Stimulated activated CD4-positive, alpha-beta T cell treated with anti-CD3 and anti-CD28 coated beads, Interleukin-2, amount 100 ng/mL, for 48 hours (primary cell): ENCODE measurements around the gene APOB.

Experiments
- DNase-seq, 2 donors: peaks; one replicate each; pipeline ENCODE4 v3.0.0-alpha.2; 2020

APOB gene

DNA sequence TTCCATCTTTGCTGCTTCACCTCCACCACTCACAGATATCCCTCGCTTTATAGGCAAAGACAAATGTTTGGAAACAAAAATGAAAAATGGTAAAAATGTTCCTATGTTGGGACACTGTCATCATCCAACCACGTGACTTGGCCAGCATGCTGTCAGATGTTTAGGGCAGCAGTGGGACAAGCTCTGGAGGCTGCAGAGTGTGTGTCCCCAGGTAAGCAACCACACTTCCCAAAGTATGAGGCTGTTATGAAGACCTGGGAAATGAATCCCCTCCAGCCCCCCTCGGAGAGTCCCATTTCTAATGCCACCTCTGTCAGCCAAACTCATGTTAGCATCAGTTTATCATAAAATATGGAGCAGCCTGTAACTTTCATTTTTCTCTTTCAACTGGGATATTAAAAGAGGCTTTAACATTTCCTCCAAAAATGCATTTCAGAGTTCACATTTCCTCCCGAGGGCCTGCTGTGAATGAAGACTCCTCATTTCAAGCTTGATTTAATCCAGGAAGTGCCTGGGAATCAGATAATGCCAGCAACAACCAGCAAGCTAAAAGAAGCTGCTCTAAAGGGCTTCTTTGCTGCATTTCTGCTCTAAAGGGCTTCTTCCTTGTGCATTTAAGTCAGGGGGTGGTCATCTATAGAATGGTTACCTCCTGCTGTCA is 66.2 kb downstream of the APOB start:
- DNase-seq: no peak

DNA sequence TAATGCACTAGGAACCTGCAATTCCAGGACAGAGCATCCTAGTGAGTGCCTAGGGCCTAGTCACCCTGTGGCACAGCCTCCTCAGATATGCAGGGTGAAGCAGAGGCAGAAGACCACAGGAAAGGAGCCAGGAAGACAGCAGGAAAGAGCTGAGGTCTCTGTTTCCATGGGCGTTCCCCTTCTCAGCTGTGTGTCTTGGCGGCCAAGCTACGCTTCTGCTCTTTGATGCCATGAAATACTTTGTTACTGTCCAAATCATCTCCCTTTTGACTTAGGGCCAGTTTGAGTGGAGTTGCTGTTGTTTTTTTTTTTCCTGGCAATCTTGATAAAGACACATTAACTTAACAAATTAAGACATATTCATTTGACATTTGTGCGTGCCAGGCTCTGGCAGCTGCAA is 67.3 kb downstream of the APOB start:
- DNase-seq: no peak

DNA sequence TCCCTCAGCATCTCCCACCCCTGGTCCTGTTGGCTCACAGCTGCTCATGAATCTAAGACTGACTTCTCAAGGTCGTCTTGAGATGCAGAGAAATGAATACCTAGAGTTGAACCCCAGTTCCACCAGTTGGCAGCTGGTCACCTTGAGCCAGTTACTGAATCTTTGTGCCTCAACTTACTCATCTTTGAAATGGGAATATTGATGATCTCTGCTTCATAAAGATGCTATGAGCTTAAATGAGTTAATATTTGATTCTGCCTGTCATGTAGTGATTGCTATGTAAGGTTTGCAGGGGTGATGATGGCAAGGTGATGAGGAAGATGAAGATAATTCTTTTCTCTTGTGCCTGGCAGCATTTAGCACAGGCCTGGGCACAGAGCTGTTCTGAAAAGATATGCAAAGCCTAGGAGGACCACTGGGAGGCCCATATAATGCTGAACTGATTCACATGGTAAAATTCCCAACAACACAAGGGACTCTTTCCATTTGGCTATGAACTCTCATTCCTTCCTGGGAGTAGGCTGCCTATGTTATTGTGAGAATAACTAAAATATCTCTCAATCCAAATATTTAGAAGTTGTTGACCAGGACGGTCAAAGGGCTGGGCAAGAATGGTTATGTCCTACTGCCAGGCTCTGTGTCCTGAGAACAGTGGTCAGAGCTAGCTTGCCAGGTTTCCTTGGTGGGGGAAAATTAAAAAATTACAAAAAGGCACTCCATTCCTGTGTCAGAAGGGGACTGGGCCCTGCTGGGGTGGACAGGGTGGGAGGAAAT is 70.9 kb downstream of the APOB start:
- DNase-seq: no peak

DNA sequence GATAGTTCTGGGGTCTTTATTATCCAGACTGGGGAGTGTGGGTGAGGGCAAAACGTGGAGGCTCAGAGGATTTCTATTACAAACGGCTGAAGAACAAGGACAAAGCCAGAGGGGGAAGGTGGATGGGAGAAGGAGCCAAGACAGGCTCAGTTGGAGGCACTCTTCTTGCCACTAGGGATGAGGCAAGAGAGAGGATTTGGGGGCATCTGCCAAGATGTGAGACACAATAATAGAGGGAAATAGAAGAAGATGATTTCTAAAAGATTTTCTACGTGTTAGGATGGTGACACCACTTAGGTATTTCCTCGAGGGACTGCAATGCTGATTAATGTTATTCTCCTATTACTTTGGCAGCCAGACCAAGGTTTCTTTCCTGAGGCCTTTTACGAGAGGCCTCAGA is 71.8 kb downstream of the APOB start:
- DNase-seq: no peak

DNA sequence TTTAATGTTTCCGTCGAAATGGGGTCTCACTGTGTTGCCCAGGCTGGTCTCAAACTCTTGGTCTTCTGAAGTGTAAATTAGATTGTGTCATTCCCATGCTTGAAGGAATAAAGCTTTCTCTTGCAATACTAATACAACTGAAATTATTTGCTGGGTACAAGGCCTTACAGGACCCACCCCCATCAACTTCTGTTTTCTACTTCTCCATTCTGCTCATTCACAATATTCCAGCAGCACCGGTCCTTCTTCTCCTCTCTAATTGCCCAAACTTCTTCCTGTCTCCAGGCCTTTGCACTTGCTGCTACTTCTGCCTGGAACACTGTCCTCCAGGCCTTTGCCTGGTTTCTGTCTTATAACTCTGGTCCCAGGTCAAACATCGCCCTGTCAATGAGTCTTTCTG is 73.8 kb downstream of the APOB start:
- no peak for DNase-seq

DNA sequence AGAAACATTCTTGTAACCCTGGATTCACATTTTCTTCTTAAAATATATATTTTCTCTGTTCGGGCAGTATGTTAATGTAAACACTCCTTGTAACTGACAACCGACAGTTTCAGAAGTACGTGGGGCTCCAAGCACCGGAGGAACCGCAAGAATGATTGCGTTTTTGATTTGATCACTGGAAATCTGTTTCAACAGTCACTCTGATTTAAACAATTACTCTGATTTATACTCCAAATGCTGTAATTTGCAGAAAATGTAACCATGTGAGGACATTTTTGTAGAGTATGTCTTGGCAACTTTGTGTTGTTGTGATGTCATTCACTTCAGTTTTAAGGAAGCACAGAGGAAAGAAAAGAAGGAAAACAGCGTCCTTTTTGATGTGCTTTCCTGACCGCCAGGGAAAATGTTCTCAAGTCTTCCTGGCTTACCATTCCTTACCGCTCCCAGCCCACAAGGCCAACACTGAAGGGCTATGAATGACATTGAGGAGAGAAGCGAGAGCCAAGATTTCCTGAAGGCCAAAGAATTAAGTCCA is 77.7 kb downstream of the APOB start:
- no peak for DNase-seq

DNA sequence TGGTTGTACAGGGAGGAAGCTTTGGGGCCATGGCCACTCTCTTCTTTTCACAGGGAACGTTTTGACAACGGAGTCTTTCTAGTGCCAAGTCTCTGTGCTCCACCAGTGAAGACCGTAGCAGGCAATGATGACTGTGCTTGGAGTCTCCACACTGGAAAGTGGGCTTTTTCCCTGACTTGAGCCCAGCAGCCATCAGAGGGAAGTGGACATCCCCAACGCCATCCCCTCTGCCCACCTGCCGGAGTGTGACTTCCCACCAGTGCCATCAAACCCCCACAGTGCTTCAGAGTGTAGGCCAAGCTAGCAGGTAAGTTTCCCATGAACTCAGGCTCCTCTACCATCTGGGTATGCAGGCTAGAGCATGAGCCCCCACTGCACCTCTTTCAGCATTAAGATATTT is 78.7 kb downstream of the APOB start:
- DNase-seq: no peak

DNA sequence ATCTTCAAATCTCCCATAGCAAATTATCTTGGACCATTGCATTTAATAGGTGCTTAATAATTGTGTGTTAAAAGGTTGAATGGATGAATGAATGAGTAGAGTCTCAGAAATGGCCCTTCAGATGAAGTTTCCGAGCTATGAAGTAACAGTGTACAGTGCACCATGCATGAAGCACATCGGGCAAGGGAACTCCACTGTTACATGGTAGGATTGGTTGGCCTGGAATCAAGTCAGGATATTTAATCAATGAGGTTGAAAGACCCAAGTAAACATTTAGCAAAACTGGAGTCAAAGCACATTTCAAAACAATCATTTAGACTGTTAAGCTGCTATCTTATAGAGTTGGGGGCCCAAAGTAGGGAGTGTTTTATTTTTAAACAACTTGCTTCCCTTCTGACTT is 80.0 kb downstream of the APOB start:
- DNase-seq: no peak

DNA sequence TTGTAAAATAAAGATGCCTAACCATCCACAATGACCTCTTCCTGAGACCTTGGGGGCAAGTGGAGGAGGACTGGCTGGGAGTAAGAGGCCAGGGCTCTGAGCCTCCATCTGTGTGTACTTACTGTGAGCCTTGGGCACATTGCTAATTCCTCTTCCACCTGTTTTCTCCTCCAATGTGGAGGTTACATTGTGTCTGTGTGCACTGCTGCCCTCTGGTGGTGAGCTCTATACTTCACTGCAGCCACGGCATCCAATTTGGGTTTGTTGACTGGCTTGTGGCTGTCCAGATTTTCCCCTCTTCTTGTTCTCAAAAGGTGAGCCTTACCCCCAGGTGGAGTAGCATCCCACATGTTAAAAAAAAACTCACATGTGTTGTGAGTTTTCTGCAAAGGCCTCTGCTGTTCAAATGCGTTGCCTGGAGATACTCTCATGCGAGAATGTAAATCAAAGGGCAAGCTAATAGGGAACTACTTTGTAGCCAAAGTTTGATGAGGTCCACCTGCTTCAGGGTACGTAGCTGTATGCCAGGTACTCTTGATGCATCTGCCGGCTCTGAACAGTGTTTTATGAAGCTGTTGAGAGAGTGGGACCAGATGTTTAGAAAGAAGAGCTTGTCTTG is 80.8 kb downstream of the APOB start:
- peak; percentile 74 to 76 for DNase-seq

DNA sequence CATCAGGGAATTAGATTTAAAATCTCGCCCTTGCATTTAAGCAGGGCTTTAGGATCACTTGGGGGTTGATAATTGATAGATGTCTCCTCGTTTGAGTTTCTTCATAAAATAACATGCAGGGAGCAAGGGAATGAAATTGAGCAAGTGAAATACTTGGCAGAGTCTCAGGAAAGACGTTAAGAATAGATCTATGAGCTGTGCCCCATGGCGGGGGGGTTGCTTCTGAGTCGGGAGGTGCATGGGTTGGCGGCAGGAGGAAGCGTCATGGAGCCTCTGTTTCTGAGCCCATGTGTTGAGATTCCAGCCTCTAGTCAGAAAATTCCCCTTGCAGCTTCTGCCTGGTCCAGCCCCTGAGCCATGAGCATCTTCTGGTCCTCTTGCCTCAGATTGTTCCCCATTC is 82.0 kb downstream of the APOB start:
- no peak for DNase-seq

DNA sequence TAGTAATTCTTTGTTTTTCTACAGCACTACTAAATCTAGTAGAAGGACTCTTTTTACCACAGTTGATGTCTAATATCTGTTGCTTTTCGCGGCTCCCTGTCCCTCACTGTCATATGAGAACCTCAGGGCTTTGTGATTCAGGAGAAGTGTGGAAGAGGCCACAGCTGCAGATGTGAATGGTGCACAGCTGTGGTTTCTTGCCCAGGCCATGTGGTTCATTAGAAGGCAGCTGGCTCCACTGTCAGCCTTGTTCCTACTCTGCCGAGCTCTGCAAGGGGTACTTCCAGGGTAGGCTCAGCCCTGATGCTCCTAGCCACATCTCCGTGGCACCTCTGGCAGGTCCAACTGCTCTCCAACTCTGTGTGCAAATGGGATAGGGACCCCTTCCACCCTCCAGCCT is 83.9 kb downstream of the APOB start:
- DNase-seq: no peak

DNA sequence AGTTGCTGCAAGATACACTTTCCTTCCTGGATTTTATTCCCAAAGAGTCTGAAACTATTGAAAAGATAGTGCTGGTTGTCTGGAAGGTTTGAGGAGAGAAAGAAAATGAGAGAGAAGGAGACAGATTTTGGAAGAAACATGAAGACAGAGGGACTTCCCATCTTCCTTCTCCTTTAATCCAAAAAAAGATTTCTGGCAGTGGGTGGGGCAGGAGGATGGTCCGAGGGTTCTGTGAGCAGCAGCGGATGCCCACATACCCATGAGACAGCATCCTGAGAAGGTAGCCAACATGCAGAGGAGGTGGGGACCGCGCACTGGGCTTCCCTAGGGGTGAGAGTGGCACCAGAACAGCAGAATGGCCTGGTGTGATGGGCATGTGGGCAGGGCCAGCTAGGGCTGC is 84.6 kb downstream of the APOB start:
- DNase-seq: no peak

DNA sequence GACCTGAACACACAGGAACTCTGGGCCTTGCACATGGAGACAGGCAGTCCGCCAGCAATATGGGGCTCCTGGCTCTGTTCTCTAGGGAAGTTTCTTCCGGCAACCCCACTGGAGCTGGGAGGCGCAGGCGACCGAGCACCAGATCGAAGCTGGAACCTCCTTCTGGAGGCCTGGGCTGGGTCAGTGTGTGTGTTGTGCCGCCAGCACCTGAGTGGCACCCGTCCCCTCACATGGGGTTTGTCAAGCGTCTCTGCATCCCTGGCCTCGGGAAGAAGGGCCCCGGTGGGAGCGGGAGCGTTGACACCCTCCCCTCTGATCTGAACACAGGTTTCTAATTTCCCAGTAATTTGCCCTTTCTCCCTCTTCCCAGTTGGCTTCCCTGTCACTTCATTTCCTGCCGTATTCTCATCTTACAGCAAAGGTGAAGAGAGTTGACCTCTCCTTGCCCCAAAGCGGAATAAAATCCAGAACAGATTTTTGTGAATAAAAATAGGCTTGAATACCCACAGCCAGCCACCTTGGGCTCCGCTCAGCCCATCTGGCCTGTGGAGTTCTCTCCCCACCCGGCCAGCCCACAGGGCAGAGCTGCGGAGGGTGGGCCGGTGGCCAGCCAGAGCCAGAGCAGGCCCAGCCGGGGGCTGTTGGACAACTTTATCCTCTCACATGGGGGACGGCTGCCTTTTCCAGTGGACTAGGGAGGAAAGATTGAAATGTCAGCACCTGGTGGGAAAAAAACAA is 85.9 kb downstream of the APOB start:
- DNase-seq: no peak

DNA sequence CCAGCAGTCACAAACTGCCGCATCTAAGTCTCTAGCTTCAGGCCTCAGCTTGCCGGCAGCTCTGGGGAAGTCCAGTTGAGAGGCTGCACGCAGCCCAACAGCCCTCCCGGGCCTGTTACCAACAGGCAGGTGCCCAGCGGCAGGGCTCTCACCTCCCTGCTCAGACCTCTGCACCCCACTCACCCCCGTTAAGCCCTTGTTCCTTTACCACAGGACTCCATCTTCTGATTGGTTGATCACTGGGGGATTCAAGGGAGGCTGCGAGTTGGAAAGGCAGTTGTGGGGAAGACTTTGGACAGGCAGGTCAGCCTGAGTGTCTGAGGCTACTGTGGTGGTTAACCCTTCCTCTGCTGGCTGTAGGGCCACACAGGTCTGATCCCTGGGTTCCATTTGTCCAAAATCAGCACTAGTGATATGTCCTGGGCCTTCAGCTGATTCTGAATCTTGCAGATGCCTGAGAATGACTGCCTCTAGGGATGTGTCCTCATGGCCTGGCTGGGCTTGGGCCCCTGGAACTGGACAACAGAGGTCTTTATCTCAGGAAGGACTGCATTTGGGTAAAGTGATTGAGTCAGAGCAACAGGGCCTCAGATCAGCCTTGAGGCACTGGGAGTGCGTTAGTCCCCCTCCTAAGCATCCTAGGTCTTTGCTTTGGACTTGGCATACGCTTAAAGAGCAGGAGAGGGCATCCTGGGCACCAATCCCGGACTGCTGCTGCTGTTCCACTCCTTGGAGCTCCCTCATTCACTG is 88.4 kb downstream of the APOB start:
- DNase-seq: no peak

DNA sequence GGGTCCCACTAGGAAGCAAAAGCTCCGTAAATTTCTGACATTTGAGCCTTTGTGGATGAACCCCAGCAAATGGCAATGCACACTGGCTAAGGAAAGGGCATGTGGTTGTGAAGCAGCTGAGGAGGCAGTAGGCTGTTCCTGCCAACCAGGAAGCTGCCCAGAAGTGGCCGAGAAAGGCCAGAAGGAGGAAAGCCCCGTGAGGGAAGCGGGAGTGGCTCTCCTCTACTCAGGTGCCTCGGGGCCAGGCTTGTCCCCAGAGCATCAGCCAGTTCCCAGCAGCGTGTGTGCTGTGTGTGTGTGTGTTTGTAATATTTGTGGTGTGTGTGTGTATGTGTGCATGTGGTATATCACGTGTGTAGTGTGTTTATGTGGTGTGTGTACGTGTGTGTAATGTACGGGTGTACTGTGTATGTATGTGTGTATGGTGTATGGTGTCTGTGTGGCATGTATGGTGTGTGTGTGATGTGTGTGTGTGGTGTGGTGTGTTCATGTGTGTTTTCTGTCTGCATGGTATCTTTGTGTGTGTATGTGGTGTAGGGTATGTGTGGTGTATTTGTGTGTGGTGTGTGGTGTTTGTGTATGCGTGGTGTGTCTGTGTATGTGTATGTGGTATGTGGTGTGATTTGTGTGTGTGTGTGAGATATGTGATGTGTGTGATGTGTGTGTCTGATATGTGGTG is 90.6 kb downstream of the APOB start:
- no peak for DNase-seq
